UCSD-AML1 (cell line): Measurements from ENCODE around the gene GPSM1.

Source experiments
- DNase-seq: peaks from one replicate; lab custom pipeline; 2025; ENCODE audit not compliant: unreplicated experiment; lab: John Stamatoyannopoulos, UW

GPSM1 gene

DNA sequence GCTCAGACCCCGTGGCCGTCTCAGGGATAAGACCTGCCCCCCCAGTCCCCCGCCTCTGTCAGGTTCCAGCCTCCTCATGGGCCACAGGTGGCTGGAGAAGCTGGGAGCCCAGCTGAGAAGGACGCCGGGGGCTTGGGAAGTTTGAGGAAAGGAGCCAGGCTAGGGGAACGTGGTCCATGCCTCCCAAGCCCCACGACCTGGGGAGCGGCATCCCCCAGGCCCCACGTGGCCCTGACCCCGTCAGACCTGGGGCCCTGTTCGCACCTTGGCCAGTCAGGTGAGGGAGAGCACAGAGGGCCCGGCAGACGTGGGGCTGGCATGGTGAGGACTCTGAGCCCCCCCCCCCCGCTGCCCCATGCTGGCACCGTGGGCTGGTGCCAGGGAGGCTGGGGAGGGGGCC lies 3.7 kb downstream of the GPSM1 start:
- DNase-seq, result no peak

DNA sequence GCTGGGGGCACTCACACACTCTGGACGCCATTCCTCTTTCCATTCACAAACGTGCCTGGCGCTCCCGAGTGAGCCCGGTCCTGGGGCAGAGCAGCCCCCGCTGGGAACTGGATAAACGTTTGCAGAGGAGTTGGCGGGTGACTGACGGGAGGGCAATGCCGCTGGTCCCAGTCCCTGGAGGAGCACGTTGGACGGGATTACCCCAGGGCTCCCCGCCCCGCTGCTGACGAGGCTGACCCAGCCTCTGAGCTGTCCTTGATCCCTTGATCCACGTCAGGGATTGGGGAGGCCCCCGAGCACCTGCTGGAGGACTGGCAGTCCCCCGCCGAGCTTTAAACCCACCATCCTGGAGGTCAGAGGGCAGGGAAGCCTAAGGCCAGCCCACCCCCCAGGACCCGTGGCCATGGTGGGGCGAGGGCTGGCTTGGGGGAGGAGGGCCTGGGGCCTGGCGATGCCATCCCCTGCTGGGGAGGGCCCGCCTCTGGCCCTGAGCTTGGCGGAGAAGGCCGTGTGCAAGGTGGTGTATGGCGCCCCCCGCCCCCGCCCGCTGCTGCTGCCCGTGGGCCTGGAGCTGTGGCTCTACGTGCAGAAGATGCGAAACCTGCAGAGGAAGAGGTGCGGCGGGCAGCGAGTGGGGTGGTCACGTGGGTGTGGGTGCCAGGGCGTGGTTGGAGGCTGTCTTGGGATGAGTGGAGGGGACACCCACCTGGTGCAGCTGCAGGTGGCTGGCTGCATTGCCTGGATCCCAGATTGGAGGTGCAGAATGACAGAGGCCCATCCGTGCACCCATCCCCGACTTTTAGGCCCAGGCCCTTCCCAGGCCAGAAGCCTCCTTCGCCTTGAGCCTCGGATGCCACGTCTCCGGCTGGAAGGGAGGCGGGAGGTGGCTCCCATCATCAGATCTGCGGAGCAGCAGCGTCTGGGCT lies 4.5 kb downstream of the GPSM1 start:
- no peak for DNase-seq

DNA sequence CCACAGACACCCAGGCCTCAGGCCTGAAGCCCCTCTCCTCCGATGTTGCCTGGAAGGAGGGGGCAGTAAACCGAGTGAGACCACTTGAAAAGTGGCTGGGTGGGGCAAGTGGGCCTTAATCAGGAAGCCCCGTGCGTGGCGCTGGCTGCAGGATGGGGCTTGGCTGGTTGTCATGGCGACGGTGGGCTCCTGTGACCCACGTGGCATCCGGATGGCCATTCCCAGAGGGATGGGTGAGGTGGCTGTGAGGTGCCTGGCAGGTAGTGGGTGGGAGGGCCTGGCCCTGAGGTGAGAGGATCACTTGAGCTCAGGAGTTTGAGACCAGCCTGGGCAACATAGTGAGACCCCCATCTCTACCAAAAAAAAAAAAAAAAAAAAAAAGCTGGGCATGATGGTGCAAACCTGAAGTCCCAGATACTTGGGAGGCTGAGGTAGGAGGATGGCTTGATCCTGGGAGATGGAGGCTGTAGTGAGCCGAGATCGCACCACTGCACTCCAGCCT lies 5.2 kb downstream of the GPSM1 start:
- no peak for DNase-seq

DNA sequence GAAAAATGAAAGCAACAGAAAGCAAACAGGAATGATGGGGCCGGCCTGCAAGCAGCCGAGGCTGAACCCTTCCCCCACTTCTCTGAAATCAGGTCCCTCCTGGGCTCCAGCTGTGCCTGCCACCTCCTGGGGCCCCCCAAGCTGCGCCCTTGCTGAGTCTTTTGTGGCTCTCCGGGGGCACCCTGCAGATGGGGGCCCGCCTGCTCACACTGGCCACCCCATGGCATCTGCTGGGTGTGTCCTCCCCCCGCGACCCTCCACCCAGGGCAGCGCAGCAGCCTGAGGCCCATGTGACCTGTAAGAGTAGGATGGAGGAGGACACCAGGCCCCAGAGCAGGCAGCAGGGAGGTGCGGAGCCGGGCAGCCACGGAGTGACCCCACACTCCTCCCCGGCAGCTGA lies 5.7 kb downstream of the GPSM1 start:
- DNase-seq, result no peak

DNA sequence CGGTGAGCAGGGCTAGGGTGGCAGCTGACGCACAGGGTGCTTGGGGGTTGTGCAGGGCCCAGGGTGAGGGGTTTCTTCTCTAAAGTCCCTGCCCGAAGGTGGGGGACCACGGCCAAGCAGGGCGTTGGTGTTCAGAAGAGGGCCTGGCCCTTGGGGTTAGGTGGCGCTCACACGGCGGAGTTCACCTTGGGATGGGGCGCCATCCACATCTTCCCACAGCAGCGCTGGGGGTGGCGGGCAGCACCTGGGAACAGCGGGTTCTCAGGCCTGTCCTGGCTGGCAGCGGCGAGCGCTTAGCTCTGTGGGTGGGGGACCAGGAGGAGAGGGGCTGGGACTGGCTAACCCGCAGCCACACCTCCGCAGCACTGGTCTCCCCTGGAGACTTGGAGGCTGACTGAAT lies 6.1 kb downstream of the GPSM1 start:
- no peak for DNase-seq

DNA sequence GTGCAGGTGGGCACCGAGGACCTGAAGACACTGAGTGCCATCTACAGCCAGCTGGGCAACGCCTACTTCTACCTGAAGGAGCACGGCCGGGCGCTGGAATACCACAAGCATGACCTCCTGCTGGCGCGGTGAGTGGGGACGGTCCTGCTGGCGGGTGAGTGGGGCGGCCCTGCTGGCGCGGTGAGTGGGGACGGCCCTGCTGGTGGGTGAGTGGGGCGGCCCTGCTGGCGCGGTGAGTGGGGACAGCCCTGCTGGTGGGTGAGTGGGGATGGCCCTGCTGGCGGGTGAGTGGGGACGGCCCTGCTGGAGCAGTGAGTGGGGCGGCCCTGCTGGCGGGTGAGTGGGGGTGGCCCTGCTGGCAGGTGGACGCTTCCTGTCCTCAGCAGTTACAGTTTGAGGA lies 7.2 kb downstream of the GPSM1 start:
- DNase-seq, result no peak

DNA sequence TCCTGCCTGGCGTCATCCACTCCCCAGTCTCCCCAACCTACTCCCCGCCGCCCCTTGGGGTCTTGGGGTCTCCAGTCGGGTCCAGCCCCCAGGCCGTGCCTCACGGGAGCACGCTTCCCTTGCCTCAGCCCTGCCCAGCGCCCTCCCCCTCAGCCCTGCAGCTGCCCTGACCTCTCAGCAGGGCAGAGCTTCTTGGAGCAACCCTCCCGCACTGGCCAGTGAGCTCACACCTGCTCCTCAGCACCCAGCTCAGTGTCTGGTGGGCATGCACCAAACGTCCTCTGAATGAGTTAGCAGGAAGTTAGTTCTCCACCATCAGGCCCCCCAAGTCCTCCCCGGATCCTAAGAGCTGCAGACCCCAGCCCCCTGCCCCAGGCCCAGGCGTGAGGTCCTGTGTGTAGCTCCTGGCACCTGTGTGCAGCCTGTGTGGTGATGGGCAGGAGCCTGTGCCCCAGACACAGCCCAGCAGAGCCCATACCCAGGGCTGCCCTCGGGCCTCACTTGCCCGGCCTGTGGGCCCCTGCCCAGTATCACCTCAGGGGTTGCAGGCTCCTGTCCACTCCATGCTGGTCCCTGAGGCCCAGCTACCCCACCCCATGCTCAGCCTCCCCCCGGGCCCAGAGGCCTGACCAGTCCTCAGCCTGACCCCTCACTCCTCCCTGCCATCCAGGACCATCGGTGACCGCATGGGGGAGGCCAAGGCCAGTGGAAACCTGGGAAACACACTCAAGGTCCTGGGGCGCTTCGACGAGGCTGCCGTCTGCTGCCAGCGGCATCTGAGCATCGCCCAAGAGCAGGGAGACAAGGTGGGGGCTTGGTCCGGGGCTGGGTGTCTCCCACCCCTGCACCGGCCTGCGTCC lies 8.2 kb downstream of the GPSM1 start:
- no peak for DNase-seq

DNA sequence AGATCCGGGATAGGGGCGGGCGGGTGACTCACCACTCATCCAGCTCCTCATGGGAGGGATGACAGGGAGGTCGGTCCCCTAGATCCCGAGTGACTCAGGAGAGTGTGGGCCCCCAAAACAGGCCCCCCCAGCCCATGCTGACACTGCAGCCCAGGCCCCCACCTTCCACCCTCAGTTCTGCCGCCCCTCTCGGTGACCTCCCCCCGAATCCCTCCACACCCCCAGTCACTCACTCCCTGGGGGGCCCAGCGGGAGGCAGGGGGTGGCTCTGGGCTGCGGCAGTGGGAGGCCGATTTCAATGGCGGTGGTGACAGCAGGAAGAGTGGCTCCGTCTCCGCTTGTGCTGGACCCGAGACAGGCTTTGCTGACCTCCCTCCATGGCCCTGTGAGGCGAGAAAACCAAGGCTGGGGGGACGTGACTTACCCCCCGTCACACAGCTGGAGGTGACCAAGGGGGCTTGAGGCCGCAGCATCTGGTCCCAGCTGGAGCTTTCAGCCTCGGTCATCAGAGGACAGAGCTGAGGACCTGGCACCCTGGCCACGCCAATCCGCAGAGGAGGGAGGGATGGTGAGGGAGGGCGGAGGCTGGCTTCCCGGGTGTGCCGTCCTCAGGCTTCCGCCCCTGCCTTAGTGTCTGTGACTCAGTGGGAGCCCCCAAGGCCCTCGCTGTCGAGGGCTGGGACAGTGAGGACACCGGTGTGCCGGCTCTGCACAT lies 9.0 kb downstream of the GPSM1 start:
- DNase-seq, result no peak

DNA sequence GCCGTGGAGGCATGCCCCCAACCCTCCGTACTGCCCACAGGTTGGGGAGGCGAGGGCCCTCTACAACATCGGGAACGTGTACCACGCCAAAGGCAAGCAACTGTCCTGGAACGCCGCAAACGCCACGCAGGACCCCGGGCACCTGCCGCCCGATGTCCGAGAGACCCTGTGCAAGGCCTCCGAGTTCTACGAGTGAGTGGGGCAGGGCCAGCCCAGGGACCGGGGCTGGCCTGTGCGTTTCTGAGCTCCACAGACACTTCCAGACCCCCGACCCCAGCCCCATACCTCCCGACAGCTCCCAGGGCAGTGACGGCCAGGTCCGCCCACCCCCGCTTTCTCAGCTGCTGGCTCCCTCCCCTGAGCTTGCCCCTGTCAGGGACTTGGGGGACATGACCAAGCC lies 9.5 kb downstream of the GPSM1 start:
- DNase-seq, result no peak

DNA sequence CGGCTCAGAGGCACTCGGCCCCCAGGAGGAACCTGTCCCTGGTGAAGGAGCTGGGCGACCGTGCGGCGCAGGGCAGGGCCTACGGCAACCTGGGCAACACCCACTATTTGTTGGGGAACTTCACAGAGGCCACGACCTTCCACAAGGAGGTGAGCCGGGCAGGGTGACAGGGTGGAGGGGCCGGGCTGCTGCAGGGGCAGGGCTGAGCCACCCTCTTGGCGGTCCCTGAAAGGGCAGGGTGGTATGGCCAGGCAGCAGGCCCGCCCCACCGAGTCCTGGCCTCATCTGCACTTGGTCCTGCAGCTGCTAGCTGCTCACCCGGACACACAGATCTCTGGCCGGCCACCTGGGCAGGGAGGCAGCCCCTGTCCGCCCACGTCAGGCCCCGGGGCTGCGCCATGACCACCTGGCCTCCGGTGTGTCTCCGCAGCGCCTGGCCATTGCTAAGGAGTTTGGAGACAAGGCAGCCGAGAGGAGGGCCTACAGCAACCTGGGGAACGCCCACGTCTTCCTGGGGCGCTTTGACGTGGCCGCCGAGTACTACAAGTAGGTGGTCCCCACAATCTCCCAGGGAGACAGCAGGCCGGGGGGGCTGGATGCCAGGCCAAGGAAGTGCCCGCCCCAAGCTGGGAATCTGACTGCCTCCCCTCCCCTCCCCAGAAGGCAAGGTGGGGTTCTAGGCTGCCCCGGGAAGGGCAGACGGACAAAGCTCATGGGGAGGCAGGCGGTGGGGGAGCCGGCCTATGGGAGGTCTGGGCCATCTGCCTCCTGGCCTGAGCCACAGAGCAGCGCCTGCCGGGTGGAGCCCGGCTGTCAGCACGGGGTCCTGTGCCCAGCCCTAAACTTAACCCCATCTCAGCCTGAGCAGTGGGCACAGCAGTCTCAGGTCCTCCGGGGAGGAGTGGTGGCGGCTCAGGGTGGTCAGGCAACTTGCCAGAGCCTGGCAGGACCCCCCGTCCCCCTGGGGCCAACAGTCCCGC lies 10.4 kb downstream of the GPSM1 start:
- no peak for DNase-seq

DNA sequence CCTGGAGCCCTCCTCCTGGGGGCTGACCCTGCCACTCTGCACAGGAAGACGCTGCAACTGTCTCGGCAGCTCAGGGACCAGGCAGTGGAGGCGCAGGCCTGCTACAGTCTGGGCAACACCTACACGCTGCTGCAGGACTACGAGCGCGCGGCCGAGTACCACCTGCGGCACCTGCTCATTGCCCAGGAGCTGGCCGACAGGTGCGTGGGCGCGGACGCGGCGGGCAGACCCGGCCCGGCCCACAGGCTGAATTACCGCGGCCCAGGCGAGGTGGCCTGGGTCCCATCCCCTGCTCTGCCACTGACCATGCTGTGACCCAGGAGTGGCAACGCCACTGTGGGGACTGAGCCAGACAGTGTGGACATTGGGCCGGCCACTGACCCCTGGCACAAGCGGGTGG lies 11.2 kb downstream of the GPSM1 start:
- no peak for DNase-seq

DNA sequence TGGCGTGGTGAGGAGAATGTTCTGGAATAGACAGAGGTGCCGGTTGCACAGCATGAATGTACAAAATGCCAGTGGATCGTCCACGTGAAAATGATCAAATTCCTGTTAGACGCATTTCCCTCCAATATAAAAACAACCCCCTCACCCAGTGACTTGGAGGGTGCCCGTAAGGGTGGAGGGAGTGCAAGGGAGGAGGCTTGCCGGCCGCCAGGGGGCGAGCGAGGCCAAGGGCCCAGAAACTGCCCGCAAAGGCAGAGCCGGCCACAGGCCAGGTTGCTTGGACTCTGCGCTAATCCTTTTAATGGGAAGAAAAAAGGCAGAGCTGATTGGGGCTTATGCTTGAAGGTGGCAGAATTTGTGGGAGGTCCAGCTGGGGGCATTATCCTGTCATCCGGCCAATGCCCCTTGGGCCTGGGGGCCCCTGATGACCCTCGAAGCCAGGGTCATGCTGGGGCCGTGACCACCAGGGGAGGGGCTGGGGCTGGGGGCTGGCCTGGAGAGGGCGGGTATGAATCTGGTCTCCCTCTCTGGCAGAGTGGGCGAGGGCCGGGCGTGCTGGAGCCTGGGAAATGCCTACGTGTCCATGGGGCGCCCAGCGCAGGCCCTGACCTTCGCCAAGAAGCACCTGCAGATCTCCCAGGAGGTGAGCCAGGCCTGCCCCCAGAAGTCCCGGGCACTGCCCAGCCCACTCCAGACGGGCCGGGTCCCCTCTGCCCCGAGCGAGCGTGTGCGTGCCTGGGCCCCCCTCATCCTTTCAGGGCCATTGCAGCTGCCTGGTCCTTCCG lies 12.0 kb downstream of the GPSM1 start:
- DNase-seq, result peak; percentile 63

DNA sequence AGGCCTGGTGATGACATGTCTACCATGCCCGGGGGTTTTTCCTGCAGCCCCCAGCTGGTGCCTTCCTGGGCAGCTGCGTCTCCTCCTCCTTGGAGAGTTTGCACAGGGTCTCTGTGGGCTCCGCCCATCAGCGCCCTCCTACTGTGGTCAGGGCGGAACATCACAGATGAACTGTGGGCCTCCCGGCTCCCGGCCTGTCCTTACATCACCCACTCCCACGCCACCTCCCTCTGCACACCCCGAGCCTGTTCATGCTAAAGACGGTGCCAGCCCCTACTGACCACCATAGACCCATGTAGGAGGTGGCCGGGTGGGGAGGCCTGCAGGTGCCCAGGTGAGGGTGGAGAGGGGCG lies 12.6 kb downstream of the GPSM1 start:
- DNase-seq, result no peak

DNA sequence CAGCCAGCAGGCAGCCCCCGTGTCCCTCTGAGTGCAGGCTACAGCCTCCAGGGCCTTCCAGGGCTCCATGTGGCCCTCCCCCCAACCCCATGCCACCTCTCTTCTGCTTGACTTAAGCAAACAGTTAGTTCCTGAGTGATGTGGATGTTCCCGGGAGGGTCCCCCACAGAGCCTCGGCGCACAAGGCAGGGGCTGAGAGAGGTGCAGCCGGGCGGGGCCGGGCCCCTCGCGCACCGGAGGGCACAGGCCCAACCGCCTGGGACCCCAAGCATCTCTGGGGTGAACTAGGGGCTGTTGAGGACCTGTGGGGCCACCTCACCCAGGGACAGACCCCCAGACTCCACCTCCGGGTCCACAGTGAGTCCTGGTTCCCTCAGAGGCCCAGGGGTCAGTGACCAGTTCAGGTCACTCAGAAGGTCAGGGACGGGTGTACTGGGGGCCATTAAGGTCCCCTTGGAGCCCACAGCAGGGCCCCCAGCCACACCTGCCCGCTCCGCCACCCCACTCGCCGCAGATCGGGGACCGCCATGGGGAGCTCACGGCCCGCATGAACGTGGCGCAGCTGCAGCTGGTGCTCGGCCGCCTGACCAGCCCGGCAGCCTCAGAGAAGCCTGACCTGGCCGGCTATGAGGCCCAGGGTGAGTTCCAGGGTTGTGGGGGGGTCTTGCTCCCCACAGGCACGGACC lies 13.2 kb downstream of the GPSM1 start:
- DNase-seq, result no peak

DNA sequence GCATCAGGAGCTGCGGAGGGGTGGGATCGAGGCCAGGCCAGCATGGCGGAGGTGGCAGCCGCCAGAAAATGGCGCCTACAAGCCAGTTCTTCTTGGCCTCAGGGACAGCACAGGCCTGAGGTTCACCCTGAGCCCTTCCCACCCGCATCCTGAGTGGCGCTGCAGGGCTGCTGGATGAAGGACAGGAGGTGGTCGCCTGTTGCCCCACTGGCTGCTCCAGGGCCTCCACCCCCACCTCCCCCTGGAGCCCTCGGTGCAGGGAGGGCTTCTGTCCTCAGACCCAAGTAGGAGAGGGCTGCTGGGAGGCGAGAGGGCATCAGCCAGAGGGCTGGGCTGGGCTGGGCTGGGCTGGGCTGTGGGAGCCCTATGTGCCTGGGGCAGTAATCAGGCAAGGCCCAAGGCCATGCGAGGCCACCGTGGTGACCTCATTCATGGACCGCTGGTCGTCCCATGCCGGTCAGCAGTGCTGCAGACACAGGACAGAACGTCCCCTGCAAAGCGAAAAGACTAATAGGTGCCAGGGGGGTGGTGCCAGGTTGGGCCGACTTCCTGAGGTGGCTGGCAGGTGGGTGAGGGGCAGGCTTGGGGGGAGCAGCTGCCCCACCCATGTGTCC lies 13.8 kb downstream of the GPSM1 start:
- no peak for DNase-seq

DNA sequence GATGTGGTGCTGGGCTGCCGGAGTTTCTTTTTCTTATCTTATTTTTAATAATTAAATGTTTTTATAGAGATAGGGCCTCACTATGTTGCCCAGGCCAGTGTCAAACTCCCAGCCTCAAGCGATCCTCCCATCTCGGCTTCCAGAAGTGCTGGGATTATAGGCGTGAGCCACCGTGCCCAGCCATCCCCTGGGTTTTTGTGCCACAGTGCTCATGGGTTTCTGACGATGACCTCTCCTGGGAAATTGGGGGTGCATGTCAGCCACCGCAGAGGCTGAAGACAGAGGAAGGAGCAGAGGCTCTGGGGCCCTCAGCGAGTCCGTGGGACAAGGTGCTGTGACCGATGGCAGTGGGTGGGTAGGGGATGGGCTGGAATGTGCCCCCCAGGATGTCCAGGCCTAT lies 14.4 kb downstream of the GPSM1 start:
- no peak for DNase-seq

DNA sequence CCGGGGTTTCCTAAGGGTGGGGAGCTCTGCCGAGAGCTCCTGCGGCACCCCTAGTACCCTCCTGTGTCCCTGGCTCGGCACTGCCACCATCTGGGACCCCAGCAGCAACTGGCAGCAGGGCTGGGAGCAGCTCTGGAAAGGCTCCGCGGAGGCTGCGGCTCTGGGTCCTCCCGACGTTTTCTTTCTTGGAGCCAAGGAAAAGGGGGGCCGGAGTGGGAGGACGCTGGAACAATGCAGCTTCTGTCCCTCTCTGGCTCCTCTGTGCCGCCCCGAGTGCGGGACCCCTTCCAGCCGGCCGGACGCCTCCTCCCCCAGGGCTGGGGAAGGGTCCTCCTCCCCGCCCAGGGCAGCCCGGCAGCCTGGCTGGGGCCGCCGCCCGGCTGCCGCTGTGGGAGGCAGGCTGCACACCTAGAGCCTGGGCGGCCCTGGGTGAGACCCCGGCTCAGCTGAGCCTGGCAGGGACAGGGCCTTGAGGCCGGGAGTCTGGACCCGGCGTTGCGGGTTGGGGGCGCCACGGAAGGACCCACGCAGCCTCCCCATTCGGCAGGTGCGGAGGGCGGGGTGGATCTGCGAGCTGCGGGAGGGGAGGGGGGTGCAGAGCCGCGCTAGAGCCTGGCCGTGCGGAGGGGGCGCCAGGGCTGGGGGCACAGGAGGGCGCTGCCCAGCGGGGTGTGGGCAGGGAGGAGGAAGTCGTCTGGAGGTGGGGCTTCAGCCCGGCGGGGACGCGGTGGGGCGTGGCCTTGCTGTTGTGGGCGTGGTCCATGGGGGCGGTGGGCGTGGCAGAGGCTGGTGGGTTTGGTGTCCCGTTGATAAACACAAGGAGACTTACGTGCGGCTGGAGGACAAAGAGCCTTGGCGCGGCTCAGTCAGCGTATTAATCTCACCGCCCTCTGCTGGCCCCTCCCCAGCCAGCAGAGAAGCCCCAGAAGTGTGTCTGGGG lies 15.1 kb downstream of the GPSM1 start:
- no peak for DNase-seq
